ENCODE results near the gene PARP1.
A peak's percentile ranks its signal among the peaks of the same experiment; 100 is the strongest.
"Not testable (repeated sequence)": the region's sequence is repeated elsewhere in the genome, so short reads cannot be mapped to it uniquely, and the experiment has no call there.

Gene PARP1

DNA sequence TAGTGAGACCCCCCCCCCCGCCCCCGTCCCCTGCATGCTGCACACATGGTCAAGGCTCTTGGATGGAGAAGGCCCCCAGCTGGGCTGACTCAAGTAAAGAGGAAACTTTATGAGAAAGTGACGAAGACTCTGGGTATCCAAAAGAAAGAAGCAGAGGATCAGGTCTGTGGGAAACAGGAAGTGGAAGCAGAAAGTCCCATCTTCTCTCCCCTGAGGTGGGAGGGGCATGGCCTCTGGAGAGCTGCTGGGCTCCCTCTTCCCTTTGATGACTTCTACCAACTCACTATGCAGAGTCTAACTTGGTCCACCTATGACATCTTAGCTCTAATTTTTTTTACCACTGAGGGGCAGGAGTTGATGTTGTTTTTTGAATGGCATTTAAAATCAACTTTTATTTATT, 56.2 kb downstream of the PARP1 start:
- DNase-seq (ENCODE audit: low read depth in 2 of 2) = no peak

DNA sequence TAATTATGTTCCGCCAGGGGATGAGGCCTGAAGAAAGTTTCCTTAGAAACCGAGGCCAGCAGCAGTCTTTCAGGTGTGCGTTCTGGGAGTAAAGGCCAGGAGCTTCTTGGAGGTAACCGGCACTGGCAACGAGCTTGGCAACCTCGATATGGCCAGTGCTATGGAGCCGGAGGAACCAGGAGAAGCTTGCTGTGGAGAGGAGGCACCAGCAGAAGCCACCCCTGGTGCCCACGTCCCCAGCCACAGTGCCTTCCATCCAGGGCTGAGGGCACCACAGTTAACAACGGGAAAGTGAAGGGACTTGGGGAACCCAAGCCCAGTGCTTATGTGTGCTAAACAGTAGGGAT, 57.4 kb downstream of the PARP1 start:
- DNase-seq (ENCODE audit: low read depth in 2 of 2) = no peak

DNA sequence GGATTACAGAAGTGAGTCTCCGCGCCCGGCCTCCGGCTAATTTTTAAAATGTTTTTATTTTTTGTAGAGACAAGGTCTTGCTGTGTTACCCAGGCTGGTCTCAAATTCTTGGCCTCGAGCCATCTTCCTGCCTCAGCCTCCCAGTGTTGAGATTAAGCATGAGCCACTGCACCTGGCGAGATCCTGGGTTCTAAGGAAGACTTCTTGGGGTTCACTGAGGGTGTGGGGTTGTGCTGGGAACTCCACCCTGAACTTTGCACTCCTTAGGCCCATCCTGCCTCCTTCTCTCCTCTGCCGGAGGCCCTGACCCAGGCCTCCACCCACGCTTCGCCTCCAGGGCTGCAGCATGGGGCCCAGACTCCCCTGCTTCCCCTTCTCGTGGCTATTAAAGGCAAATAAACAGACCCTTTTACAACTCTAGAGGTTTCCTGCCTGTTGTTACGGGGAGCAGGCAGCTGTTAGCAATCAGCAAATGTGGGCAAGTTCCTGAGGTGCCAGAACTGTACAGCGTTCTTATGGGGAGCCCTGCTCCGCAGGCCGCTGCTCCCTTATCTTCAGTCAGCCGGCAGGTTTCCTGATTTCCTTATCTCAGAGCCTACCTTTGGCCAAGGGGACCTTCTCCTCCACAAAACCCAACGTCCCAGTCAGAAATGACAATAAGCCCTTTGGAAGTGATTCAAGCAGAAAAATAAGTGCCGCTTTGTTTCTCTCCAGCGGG, 57.9 kb downstream of the PARP1 start:
- no peak for DNase-seq (ENCODE audit: low read depth in 2 of 2)

DNA sequence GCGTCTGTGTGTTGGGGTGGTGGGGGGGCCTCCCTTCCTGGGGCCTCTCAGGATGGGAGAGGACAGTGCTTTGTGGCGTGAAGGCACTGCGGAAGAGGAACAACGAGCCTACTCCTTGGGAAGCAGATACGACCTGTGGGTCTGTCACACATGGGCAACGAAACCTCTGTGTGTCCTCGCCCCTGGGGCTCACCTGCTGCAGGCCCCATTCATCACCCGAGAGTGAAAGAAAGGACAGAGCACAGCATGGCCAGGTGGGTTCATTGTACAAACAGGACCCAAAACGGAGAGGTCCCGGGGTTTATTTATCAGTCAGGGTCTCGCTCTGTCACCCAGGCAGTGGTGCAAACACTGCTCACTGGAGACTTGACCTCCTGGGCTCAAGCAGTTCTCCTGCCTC, 58.8 kb downstream of the PARP1 start:
- DNase-seq (ENCODE audit: low read depth in 2 of 2) = no peak

DNA sequence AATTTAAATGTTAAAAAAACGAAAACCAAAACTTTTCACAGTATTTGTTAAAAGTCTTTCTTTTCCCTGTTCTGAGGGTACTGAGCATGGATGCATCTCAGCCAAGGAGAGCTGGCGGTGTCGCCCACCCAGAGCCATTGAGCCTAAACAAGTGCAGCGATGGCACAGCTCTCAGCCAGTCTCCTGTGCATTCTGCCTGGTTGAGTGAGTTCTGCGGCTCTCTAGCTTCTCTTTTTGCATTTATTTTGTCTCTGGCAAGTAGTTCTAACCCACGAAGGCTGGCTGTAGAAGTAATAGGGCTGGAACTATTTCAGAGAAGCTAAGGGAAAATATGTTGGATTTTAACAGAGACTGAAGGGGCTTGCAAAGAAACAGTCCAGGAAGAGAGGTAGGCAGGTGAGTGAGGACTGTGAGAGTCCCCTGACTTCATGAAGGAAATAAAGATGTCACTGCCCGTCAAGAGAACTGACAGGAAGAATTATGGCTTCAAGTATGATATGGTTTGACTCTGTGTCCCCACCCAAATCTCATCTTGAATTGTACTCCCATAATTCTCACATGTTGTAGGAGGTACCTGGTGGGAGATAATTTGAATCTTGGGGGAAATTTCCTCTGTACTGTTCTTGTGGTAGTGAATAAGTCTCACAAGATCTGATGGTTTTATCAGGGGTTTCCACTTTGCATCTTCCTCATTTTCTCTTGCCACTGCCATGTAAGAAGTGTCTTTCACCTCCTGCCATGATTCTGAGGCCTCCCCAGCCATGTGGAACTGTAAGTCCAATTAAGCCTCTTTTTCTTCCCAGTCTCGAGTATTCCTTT, 63.2 kb downstream of the PARP1 start:
- DNase-seq (ENCODE audit: low read depth in 2 of 2) = no peak

DNA sequence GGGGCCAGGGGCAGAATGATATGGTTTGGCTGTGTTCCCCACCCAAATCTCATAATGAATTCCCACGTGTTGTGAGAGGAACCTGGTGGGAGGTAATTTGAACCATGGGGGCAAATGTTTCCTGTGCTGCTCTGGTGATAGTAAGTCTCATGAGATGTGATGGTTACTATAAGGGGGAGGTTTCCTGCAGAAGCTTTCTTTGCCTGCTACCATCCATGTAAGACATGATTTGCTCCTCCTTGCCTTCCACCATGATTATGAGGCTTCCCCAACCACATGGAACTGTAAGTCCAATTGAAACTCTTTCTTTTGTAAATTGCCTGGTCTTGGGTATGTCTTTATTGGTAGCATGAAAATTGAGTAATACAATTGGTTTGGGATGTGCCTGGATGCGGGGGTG, 65.2 kb downstream of the PARP1 start:
- DNase-seq (ENCODE audit: low read depth in 2 of 2) = no peak

DNA sequence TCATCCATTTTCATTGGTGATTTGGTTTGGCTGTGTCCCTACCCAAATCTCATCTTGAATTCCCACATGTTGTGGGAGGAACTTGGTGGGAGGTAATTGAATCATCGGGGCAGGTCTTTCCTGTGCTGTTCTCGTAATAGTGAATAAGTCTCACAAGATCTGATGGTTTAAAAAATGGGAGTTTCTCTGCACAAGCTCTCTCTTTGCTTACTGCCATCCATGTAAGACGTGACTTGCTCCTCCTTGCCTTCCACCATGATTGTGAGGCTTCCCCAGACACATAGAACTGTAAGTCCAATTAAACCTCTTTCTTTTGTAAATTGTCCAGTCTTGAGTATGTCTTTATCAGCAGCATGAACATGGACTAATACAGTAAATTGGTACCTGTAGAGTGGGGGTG, 67.8 kb downstream of the PARP1 start:
- not testable (repeated sequence) for DNase-seq (ENCODE audit: low read depth in 2 of 2)

DNA sequence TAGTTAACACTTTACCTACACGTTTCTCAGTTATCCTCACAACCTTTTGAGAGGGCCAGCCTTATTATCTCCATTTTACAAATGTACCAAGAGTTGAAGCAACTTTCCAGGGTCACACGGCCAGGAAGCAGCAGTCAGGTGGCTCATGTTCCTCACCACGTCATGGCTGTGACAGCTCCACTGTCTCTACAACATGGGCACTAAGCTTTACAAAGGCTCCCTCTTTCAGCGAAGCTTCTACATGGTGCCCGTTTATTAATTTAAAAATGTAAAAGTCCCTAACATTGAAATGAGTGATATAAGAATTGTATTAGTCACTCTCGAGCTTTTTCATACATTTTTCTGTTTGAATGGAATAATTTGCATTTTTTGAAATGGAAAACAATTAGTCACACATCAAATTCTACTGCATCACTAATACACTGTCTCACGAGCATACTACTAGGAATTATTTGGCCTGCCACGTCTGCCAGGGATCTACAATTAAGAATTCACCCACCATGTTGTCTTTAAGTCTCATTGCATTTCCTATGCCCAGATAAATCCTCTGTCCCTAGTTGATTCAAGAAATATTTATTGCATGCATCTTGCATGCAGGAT, 70.5 kb downstream of the PARP1 start:
- DNase-seq (ENCODE audit: low read depth in 2 of 2) = peak in 1 of 2 donors; percentile 3

DNA sequence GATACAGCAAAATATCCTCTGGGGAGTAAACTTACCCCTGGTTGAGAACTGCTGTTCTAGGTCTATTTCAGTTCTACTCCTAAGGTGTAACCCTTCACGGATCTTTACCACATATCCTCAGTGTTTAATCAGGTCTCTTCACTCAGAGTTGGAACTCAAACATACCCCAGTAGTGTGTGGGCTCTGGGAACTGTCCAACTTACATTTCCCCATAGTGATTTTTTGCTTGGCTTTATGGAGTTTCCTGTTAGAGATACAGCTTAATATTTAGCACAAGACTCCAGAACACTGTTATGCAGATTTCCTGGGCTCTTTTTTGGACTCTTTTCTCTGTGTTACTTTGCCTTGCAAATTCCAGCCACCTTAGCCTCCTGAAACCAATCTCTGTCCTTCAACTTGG, 72.2 kb downstream of the PARP1 start:
- DNase-seq (ENCODE audit: low read depth in 2 of 2) = no peak

DNA sequence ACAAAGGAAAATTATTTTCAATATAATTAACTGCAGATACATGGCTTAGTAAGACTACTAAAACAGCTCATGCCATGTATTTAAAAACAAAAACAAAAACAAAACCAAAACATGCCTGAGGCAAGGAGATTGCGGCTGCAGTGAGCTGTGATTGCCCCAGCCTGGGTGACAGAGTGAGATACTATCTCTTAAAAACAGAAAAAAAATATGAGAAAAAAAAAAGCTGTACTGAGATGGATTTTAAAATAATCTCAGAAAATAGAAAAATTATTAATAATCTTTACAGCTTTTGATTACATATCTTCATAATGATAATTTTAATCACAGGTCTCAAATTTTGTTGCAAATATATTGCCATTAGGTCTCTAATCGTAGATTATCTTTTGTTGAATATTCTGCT, 74.9 kb downstream of the PARP1 start:
- DNase-seq (ENCODE audit: low read depth in 2 of 2) = no peak

DNA sequence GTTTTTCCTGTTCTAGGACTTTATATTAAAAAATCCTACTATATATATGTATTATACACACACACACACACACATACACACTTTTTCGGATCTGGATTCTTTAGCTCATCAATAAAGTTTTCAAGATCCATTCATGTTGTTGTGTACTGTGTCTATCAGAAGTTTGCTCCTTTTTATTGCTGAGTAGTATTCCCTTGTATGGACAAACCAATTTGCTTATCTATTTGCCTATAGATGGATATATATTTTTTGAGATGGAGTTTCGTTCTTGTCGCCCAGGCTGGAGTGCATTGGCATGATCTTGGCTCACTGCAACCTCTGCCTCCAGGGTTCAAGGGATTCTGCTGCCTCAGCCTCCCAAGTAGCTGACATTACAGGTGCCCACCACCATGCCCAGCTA, 78.7 kb downstream of the PARP1 start:
- no peak for DNase-seq (ENCODE audit: low read depth in 2 of 2)

DNA sequence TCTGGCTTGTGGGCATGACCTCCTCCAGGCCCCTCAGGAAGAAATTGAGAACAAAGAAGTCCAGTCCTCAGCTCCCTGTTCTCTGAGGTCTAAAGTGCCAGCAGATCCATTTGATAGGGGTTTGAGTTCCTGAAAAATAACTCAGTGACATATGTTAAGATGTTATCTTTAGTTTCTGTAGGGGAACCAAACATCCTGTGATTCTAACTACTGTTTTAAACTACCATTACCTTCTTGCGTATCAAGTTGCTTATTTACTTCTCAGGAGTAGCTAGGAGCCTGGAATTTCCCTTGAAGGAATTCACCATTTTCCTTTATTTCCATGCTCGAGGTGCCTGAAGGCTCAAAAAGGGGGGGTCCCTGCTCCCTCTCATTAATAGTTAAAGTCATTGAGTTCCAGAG, 80.1 kb downstream of the PARP1 start:
- DNase-seq (ENCODE audit: low read depth in 2 of 2) = no peak

DNA sequence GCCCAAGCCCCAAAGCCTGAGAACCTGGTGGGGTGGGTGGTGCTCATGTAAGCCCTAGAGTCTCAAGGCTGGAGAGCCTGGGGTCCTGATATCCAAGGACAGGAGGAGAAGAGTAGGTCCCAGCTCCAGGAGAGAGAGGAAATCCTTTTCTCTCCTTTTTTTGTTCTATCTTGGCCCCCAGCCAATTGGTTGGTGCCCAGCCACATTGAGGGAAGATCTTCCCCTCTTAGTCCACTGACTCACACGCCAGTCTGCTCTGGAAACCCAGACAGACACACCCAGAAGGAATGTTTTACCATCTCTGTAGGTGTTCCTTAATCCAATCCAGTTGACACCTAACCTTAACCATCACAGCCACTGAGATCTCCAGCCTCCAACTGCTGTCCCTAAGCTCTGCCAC, 82.7 kb downstream of the PARP1 start:
- no peak for DNase-seq (ENCODE audit: low read depth in 2 of 2)

DNA sequence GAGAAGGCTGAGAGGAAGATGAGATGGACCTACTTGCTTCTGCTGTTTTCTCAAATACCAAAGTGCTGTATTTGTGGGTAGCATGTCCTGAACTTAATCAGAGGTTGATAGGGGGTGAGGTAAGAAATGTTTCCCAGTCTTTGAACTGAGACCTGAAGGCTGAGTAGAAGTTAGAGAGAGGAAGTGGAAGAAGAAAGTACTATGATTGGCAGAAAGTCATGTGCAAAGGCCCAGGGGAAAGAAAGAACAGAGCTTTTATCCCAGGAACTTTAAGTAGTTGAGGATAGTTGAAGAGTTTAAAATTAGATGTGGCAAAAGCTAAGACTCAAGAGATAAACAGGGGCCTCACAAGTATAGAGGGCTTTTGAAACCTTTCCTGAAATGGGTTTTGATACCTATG, 83.4 kb downstream of the PARP1 start:
- no peak for DNase-seq (ENCODE audit: low read depth in 2 of 2)

DNA sequence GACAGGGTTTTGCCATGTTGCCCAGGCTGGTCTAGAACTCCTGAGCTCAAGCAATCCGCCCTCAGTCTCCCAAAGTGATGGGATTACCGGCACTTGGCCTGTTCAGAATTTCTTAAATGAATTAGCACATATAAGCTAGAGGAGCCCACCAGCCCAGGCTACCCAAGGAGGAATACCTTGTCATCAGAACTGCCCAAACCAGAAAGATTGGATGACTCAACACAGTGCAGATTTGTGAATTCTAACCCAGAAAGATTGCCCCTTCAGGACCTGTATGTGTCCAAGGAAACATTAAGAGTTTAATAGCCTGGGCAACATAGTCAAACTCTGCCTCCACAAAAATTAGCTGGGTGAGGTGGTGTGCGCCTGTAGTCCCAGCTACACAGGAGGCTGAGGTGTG, 84.9 kb downstream of the PARP1 start:
- DNase-seq (ENCODE audit: low read depth in 2 of 2) = no peak

DNA sequence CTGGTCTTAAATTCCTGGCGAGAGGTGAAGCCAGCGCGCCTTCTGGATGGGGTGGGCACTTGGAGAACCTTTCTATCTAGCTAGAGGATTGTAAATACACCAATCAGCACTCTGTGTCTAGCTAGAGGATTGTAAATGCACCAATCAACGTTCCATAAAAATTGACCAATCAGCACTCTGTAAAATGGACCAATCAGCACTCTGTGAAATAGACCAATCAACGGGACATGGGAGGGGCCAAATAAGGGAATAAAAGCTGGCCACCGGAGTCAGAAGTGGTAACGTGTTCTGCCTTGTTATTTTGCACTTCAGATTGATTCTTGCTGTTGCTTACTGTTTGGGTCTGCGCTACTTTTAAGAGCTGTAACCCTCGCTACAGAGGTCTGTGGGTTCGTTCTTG, 87.0 kb downstream of the PARP1 start:
- DNase-seq (ENCODE audit: low read depth in 2 of 2) = no peak

DNA sequence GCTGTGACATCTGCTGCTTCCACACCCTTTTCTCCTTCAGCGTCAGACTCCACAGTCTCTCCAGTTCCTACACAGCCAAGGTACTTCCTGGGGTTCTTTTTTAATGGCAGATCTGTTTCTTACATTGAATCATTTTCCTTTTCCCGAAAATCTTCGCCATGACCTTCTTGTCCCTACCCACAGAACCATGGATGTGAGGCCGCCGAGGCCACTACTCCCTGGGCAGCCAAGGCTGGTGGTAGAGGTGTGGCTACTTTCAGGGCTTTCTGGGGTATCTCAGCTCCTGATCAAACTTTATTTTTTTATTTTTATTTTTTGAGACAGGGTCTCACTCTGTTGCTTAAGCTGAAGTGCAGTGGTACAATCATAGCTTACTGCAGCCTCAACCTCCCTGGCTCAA, 89.4 kb downstream of the PARP1 start:
- DNase-seq (ENCODE audit: low read depth in 2 of 2) = no peak

DNA sequence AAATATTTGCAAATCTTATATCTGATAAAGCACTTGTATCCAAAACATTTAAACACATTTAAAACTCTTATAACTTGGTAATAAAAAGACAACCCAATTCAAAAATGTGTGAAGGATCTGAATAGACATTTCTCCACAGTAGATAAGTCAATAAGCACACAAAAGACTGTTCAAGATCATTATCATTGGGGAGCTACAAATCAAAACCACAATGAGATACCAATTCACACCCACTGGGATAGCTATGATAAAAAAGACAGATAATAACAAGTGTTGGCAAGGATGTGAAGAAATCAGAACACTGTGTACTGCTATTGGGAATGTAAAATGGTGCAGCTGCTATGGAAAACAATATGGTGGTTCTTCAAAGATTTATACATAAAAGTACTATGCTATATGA, 93.8 kb downstream of the PARP1 start:
- no peak for DNase-seq (ENCODE audit: low read depth in 2 of 2)

DNA sequence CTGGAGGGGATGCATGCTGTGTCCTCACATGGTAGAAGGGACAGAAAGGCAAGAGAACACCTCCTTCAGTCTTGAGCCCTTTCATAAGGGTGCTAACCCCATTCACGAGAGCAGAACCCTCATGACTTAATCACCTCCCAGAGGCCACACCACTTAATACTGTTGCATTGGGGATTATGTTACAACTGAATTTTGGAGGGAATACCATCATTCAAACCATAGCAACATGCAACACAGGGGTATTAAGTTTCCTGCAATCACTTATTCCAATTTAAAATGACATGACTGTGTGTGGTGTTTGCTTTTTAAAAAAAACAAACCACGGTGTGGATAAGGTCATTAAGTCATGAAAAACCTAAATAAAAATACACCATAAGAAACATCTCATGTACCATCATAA, 95.8 kb downstream of the PARP1 start:
- no peak for DNase-seq (ENCODE audit: low read depth in 2 of 2)

DNA sequence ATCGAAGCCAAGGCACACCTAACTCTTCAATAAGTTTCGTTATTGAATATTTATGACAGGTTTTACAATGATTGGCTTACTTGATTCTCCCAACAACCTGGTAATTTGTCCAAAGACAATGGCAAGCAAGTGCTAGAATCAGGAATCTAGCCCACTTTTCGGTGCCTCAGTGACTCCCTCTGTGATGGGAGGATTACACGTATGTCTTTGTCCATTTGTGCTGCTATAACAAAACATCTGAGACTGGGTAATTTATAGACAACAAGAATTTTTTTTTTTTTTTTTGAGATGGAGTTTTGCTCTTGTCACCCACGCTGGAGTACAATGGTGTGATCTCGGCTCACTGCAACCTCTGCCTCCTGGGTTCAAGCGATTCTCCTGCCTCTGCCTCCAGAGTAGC, 96.5 kb downstream of the PARP1 start:
- no peak for DNase-seq (ENCODE audit: low read depth in 2 of 2)

All from activated CD4-positive, alpha-beta T cell treated with anti-CD3 and anti-CD28 coated beads for 24 hours (primary cell).